Panc1 (cell line): ENCODE results near the gene MRPL10. TPM values are rescaled to one million over a fixed set of nuclear protein-coding genes. Genes with fewer than 3 reads are reported as not detected.

Experiments used
- ATAC-seq: fragments of 200-7000 bp; cut with Tn5 transposase; 2 replicates; pipeline ENCODE4 v1.9.1; 2020; ENCODE audit warnings: mild to moderate bottlenecking, moderate library complexity
- BruUV-seq: library from RNA; stranded (reverse); fragments of 400-500 nt; replicated peaks from 2 replicates; lab custom pipeline; 2021; lab: Mats Ljungman, UMichigan
- CTCF ChIA-PET: fragments of 300-600 bp; sonication (Branson Sonifier 250); formaldehyde crosslinking; loops from one replicate; lab custom pipeline; 2022; ENCODE audit warnings: antibody characterized with exemption; lab: Charles Lee
- POLR2A ChIA-PET: fragments of 300-600 bp; sonication (Branson Sonifier 250); formaldehyde crosslinking; loops from one replicate; lab custom pipeline; 2022; ENCODE audit warnings: antibody characterized with exemption; lab: Charles Lee
- DNase-seq: peaks from one replicate; pipeline ENCODE4 v3.0.0-alpha.2; 2010; ENCODE audit warnings: low read depth, low spot score
- H3K27ac ChIP-seq: 2 replicates; pipeline ENCODE4 v1.5.1; 2011; ENCODE audit warnings: mild to moderate bottlenecking, low read length, inconsistent platforms
- H3K27me3 ChIP-seq: fragments of 200-500 bp; sonication (Bioruptor generic); 2 replicates; pipeline ENCODE4 v1.6.0; 2014; ENCODE audit warnings: low read length, inconsistent platforms; ENCODE audit not compliant: control insufficient read depth, insufficient read depth
- H3K36me3 ChIP-seq: fragments of 200-500 bp; sonication (Bioruptor generic); 2 replicates; pipeline ENCODE4 v1.5.1; 2014; ENCODE audit warnings: inconsistent platforms, mild to moderate bottlenecking, low read length, moderate library complexity; ENCODE audit not compliant: control insufficient read depth, insufficient read depth
- H3K4me1 ChIP-seq: 2 replicates; pipeline ENCODE4 v1.5.1; 2011; ENCODE audit warnings: inconsistent platforms, mild to moderate bottlenecking, low read length, moderate library complexity; ENCODE audit not compliant: control insufficient read depth, insufficient read depth
- H3K4me3 ChIP-seq, 2 experiments: 2 replicates each; pipeline ENCODE4 v1.5.1; 2011 to 2012; ENCODE audit warnings: low read depth in 2 of 2, low read length in 2 of 2, mild to moderate bottlenecking in 2 of 2, inconsistent platforms in 1 of 2, moderate library complexity in 1 of 2
- H3K9me3 ChIP-seq: fragments of 200-500 bp; sonication (Bioruptor generic); 2 replicates; pipeline ENCODE4 v1.5.1; 2014; ENCODE audit warnings: low read depth, mild to moderate bottlenecking, inconsistent platforms, low read length, moderate library complexity; ENCODE audit not compliant: control insufficient read depth, insufficient read depth
- POLR2AphosphoS5 ChIP-seq: IDR thresholded peaks from 2 replicates; pipeline ENCODE4 v1.6.1; 2012; ENCODE audit warnings: mild to moderate bottlenecking, low read depth, low read length, moderate library complexity
- SIN3A ChIP-seq: IDR thresholded peaks from 2 replicates; pipeline ENCODE4 v1.6.1; 2012; ENCODE audit warnings: low read depth, mild to moderate bottlenecking, low read length, moderate library complexity, borderline replicate concordance; ENCODE audit not compliant: insufficient read depth
- TCF7L2 ChIP-seq: IDR thresholded peaks from 2 replicates; pipeline ENCODE4 v1.6.1; 2011; ENCODE audit warnings: mild to moderate bottlenecking, low read depth, low read length, inconsistent platforms
- in situ Hi-C: cut with HindIII; loops from 2 replicates; pipeline ENCODE4 v1.10.0; 2016; ENCODE audit warnings: low sequenced_read_pairs, low pct_unique_long_range_greater_than_20kb
- intact Hi-C: fragments of 100-400 bp; cut with micrococcal nuclease; formaldehyde crosslinking; loops from one replicate; pipeline ENCODE4 v1.10.0; 2022; ENCODE audit not compliant: unreplicated experiment
- total RNA-seq: library from RNA; stranded (reverse); gene quantifications from one replicate; pipeline ENCODE4 v1.2.1, GENCODE V29; 2021; ENCODE audit not compliant: unreplicated experiment
- TF ChIP-seq, protein P1 (sequence below): fragments of 450-650 bp; IDR thresholded peaks from 2 replicates; pipeline ENCODE4 v1.5.1; 2017; ENCODE audit warnings: mild to moderate bottlenecking
- TF ChIP-seq, protein P2 (sequence below), 2 experiments: IDR thresholded peaks; 2 replicates each; pipeline ENCODE4 v1.6.1; 2011 to 2012; ENCODE audit warnings: low read depth in 2 of 2, control low read depth in 1 of 2, low read length in 1 of 2, mild to moderate bottlenecking in 1 of 2, moderate library complexity in 1 of 2; ENCODE audit not compliant: insufficient read depth in 1 of 2

The MRPL10 gene
- total RNA-seq, 1 experiment from 2014 or later = 41.9 TPM

DNA sequence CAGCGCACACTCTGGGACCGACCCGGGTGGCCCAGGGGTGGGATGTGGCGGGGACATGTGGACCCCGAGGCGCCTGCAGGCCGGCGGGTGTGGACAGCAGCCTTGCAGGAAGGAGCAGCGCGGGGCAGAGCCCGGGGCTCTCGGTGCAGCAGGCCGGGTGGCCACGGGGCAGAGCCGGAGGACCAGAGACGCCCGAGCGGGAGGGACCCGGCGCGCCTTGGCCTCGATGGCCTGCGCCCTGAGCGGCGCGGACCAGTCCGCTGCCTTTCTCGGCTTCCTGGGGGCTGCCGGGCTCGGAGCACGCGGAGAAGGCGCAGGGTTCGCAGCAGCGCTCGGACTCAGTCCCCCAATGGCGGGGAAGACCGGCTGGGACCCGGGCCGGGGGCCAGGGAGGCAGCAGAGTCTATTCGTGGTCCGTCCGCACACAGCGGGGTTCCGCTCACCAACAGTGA is 53.1 kb downstream of the MRPL10 start:
- no TSS peak for BruUV-seq
- peaks cover 8% of the 10 kb centered on the region for H3K27me3 ChIP-seq
- no peaks in the 10 kb centered on the region for H3K4me1 ChIP-seq
- CTCF ChIA-PET = interaction anchor here (0.6 kb wide), 1 partner anchor 17 kb away, joined by 8 read pairs; no protein-coding TSS in a partner anchor
- no peaks in the 10 kb centered on the region for H3K36me3 ChIP-seq
- H3K4me3 ChIP-seq = no peak overlapping the region
- DNase-seq (no peak), ATAC-seq (no peak)
- TF ChIP-seq SIN3A = no peak
- TF ChIP-seq POLR2AphosphoS5 = no peak
- TF ChIP-seq, protein P1, sequence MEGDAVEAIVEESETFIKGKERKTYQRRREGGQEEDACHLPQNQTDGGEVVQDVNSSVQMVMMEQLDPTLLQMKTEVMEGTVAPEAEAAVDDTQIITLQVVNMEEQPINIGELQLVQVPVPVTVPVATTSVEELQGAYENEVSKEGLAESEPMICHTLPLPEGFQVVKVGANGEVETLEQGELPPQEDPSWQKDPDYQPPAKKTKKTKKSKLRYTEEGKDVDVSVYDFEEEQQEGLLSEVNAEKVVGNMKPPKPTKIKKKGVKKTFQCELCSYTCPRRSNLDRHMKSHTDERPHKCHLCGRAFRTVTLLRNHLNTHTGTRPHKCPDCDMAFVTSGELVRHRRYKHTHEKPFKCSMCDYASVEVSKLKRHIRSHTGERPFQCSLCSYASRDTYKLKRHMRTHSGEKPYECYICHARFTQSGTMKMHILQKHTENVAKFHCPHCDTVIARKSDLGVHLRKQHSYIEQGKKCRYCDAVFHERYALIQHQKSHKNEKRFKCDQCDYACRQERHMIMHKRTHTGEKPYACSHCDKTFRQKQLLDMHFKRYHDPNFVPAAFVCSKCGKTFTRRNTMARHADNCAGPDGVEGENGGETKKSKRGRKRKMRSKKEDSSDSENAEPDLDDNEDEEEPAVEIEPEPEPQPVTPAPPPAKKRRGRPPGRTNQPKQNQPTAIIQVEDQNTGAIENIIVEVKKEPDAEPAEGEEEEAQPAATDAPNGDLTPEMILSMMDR = no peak
- TF ChIP-seq TCF7L2 = no peak
- TF ChIP-seq, protein P2, sequence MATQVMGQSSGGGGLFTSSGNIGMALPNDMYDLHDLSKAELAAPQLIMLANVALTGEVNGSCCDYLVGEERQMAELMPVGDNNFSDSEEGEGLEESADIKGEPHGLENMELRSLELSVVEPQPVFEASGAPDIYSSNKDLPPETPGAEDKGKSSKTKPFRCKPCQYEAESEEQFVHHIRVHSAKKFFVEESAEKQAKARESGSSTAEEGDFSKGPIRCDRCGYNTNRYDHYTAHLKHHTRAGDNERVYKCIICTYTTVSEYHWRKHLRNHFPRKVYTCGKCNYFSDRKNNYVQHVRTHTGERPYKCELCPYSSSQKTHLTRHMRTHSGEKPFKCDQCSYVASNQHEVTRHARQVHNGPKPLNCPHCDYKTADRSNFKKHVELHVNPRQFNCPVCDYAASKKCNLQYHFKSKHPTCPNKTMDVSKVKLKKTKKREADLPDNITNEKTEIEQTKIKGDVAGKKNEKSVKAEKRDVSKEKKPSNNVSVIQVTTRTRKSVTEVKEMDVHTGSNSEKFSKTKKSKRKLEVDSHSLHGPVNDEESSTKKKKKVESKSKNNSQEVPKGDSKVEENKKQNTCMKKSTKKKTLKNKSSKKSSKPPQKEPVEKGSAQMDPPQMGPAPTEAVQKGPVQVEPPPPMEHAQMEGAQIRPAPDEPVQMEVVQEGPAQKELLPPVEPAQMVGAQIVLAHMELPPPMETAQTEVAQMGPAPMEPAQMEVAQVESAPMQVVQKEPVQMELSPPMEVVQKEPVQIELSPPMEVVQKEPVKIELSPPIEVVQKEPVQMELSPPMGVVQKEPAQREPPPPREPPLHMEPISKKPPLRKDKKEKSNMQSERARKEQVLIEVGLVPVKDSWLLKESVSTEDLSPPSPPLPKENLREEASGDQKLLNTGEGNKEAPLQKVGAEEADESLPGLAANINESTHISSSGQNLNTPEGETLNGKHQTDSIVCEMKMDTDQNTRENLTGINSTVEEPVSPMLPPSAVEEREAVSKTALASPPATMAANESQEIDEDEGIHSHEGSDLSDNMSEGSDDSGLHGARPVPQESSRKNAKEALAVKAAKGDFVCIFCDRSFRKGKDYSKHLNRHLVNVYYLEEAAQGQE (IDR thresholded peaks at IDR 0.05; ENCODE audit: insufficient read depth in 1 of 2, low read depth in 2 of 2, low read length in 1 of 2) = no peak
- H3K27ac ChIP-seq = no peak overlapping the region
- POLR2A ChIA-PET = no interaction called here
- intact Hi-C loops = no loop called here
- no peaks in the 10 kb centered on the region for H3K9me3 ChIP-seq
- in situ Hi-C loops = no loop called here

DNA sequence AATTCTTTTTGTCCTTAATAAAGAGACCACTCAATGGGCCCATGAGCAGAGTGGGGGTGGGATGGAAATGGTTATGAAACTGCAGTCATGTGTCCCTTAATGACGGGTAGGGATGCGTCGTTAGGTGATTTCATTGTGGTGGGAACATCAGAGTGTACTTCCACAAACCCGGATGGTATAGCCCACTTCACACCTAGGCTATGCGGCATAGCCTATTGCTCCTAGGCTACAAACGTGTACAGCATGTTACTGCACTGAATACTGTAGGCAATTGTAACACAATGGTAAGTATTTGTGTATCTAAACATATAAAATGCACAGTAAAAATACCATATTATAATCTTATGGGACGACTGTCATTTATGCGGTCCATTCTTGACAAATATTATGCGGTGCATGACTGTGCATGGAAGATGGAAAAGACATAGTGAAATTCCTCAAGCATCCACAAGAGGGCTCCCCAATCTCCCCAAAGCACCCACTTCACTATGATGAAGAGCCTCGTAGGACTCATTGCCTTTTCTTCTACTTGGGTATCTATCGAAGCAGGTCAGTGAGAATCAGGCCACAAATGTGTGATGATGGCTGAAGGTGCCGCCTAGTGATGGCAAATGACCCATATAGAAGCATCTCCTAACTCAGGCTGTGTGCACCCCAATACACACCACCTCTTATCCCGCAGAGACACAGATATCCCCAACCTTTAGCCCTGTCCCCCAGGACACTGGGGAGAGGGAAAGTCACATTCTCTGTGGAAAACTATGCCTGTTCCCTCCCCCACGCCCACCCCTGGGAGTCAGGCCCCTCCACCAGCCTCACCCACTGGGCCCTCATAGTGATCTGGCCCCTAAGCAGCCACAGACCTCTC is 54.8 kb downstream of the MRPL10 start:
- ATAC-seq = peak; percentile 92
- intact Hi-C loops (no loop called here), in situ Hi-C loops (no loop called here)
- BruUV-seq = no TSS peak
- no peak for TF ChIP-seq POLR2AphosphoS5
- TF ChIP-seq TCF7L2 = no peak
- TF ChIP-seq, protein P1 = peak; percentile 92
- Histone ChIP-seq H3K4me3 (no peak overlapping the region), H3K9me3 (peaks cover under 1% of the 10 kb centered on the region; the same call in 1 of the 2 replicates), H3K36me3 (no peaks in the 10 kb centered on the region), H3K4me1 (no peaks in the 10 kb centered on the region), H3K27me3 (peaks cover 8% of the 10 kb centered on the region), H3K27ac (no peak overlapping the region)
- peak; percentile 17 for DNase-seq
- CTCF ChIA-PET = no interaction called here
- POLR2A ChIA-PET = no interaction called here
